GM18951 (cell line): Measurements from ENCODE around the gene CERK.

Source experiments
- POLR2A ChIP-seq: IDR thresholded peaks from 4 replicates; pipeline ENCODE4 v1.6.1; 2011; ENCODE audit warnings: mild to moderate bottlenecking; ENCODE audit not compliant: insufficient read length, insufficient read depth; ENCODE audit errors: extremely low read depth
- in situ Hi-C: fragments of 300-500 bp; cut with MboI; formaldehyde crosslinking; loops from one replicate; pipeline ENCODE4 v1.12.0; 2022; ENCODE audit warnings: low sequenced_read_pairs, mixed read lengths, inconsistent platforms; ENCODE audit not compliant: unreplicated experiment

The CERK gene

GRCh38 chr22:46677323-46678002, 60.6 kb downstream of the CERK start:
- in situ Hi-C loops = loop anchor here (10.0 kb wide), 1 partner anchor 113 kb away; no protein-coding TSS in a partner anchor
- TF ChIP-seq POLR2A = no peak

GRCh38 chr22:46676881-46677280, 61.2 kb downstream of the CERK start:
- TF ChIP-seq POLR2A = no peak
- in situ Hi-C loops = loop anchor here (10.0 kb wide), 1 partner anchor 112 kb away; no protein-coding TSS in a partner anchor

DNA sequence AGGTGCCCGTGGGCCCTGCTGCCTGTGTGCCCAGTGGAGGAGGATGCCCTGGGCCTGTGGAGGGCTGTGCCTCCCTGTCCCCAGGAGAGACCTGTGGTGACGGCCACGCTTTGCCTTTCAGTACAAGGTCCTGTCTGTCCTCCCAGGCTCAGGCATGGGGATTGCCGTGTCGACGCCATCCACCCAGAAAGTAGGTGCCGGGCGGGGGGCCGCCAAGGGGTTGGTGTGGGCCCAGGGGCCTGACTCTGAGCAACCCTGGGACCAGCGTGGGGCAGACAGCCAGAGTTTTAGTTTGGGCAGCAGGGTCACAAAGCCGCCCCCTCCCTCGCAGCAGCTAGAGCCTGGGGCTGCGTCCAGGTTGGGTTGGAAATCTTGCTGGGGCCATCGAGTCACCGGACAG, 61.6 kb downstream of the CERK start:
- no peak for TF ChIP-seq POLR2A
- in situ Hi-C loops = loop anchor here (10.0 kb wide), 1 partner anchor 112 kb away; no protein-coding TSS in a partner anchor

DNA sequence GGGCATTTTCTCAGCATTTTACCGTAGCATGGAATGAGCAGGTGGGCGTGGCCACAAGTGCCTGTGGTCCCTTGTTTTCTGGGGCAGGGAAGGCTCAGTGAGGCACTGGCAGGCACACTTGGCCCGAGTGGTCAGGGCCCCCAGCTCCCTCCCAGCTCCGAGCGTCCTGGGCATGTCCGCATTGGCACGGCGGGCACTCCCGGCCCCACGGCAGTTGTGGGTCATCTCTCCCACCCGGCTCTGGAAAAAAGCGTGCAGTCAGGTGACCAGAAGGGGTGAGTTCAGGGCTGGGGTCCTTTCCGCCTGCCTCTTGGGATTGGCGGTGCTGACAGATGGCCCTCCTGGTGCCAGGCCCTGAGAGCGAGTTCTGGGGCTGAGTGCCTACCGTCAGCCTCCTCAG, 62.1 kb downstream of the CERK start:
- in situ Hi-C loops = loop anchor here (10.0 kb wide), 1 partner anchor 111 kb away; no protein-coding TSS in a partner anchor
- no peak for TF ChIP-seq POLR2A

- TF ChIP-seq POLR2A = no peak
- in situ Hi-C loops = loop anchor here (10.0 kb wide), 1 partner anchor 111 kb away; no protein-coding TSS in a partner anchor
These were observed 62.6 kb downstream of the CERK start for GRCh38 chr22:46675479-46675878.

DNA sequence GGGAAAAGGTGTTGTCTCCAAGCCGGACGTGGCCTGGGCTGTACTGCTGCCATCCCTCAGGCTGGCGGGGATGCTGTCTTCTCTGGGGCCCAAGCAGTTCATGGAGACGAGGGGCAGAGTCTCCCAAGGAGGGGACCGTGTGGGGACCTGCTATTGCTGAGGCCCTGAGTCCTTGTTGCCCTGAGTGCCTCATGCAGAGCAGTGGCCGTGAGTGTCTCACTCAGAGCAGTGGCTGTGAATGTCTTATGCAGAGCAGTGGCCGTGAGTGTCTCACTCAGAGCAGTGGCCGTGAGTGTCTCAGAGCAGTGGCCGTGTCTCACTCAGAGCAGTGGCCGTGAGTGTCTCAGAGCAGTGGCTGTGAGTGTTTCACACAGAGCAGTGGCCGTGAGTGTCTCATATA, 63.1 kb downstream of the CERK start:
- in situ Hi-C loops = loop anchor here (10.0 kb wide), 1 partner anchor 110 kb away; no protein-coding TSS in a partner anchor
- no peak for TF ChIP-seq POLR2A

DNA sequence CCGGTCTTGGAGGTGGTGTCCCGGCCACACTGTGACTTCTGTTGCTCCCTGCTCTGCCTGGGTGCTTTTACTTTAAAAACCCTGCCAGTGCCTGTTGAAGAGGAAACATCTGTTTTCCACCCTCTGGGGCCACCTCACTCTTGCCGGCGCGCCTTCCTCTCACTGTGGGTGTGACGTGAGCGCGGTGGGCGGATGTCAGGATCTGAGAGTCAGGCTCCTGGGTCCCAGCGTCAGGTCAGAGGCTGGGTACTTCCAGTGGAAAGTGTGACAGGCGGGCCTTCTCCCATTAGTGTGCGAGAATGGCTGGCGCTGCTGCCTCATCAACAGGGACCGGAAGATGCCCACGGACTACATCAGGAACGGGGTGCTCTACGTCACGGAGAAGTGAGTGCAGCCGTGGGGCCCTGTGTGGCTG, 63.7 kb downstream of the CERK start:
- TF ChIP-seq POLR2A = no peak
- in situ Hi-C loops = loop anchor here (10.0 kb wide), 1 partner anchor 110 kb away; no protein-coding TSS in a partner anchor

- in situ Hi-C loops = loop anchor here (10.0 kb wide), 1 partner anchor 109 kb away; no protein-coding TSS in a partner anchor
These were observed 64.3 kb downstream of the CERK start for GRCh38 chr22:46673662-46674236.

GRCh38 chr22:46673205-46673604, 64.8 kb downstream of the CERK start:
- no peak for TF ChIP-seq POLR2A

More at GRCh38 chr22:46673662-46674236, 64.3 kb downstream of the CERK start:
- no peak for TF ChIP-seq POLR2A

DNA sequence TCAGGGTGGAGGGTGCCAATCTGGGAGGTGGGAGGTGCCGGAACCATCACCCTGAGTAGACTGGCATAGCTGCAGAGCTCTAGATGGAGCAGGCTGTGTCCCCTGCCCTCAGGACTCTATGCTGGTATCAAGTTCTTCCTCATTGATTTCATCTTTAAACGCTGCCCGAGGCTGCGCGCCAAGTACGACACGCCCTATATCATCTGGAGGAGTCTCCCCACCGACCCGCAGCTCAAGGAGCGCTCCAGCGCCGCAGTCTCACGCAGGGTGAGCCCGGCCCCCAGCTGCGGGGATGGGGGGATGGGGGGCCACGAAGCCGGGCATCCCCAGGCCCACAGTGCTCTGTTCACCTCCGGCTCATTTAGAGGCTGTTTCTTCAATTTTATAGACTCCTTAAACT, 65.3 kb downstream of the CERK start:
- in situ Hi-C loops = loop anchor here (10.0 kb wide), 1 partner anchor 108 kb away; no protein-coding TSS in a partner anchor

More at GRCh38 chr22:46673205-46673604, 64.8 kb downstream of the CERK start:
- in situ Hi-C loops = loop anchor here (10.0 kb wide), 1 partner anchor 108 kb away; no protein-coding TSS in a partner anchor

GRCh38 chr22:46671824-46672432, 66.1 kb downstream of the CERK start:
- TF ChIP-seq POLR2A = no peak
- in situ Hi-C loops = loop anchor here (10.0 kb wide), 1 partner anchor 107 kb away; no protein-coding TSS in a partner anchor

More for the DNA sequence above, 65.3 kb downstream of the CERK start:
- TF ChIP-seq POLR2A = no peak

DNA sequence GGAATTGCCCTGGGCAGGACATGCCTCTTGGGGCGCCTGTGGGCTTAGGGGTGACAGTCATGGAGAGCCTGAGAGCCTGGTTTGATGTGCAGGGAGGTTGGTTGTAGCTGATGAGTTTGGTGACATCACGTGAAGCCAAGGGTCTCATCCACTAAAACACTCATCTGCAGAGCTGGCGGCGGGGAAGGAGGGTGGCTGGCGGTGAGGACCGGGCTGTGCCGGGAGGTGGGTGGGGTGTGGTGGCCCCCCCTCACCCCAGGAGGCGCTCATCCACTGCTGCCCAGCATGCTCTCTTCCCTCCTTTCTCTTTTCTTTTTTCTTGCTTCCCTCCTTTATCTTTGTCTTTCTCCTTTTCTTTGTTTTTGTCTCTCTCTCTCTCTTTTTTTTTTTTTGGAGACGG, 68.9 kb downstream of the CERK start:
- in situ Hi-C loops = no loop called here
- no peak for TF ChIP-seq POLR2A

- in situ Hi-C loops = no loop called here
- no peak for TF ChIP-seq POLR2A
These were observed 69.9 kb downstream of the CERK start for GRCh38 chr22:46668116-46668515.
